M059J (cell line): ENCODE measurements around the gene GRK1. TPM values are rescaled to one million over a fixed set of nuclear protein-coding genes. Genes with fewer than 3 reads are reported as not detected.
"Not testable (repeated sequence)": the region's sequence is repeated elsewhere in the genome, so short reads cannot be mapped to it uniquely, and the experiment has no call there.

Experiments
- DNase-seq: peaks from one replicate; pipeline ENCODE4 v3.0.0-alpha.2; 2012; ENCODE audit warnings: low read depth
- total RNA-seq: library from RNA; depleted of rRNA; stranded (reverse); fragments of >200 nt; shearing (Covaris generic); gene quantifications from 2 replicates; pipeline ENCODE4 v1.2.3, GENCODE V29; 2014

Gene GRK1
- total RNA-seq, 1 experiment from 2014 or later: not detected

DNA sequence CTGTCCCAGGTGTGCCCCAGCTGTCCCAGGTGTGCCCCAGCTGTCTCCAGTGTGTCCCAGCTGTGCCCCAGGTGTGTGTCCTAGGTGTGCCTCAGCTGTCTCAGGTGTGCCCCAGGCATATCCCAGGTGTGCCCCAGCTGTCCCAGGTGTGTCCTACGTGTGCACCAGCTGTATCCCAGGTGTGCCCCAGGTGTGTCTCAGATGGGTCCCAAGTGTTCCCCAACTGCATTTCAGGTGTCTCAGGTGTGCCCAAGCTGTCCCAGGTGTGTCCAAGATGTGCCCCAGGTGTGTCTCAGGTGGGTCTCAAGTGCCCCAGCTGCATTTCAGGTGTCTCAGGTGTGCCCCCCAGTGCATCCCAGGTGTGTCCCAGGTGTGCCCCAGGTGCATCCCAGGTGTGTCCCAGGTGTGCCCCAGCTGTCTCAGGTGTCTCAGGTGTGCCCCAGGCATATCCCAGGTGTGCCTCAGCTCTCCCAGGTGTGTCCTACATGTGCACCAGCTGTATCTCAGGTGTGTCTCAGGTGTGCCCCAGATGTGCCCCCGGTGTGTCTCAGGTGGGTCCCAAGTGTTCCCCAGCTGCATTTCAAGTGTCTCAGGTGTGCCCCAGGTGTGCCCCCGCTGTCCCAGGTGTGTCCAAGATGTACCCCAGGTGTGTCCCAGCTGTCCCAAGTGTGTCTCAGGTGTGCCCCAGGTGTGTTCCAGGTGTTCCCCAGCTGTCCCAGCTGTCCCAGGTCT, 1.3 kb upstream of the GRK1 start:
- no peak for DNase-seq

DNA sequence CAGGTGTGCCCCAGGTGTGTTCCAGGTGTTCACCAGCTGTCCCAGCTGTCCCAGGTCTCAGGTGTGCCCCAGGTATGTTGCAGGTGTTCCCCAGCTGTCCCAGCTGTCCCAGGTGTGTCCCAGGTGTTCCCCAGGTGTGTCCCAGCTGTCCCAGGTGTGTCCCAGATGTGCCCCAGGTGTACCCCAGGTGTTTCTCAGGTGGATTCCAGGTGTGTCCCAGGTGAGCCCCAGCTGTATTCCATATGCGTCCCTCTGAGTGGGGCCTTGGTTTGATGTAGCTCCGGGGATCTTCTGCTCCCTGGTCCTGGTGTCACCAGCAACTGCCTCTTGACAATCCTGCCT, 719 bp upstream of the GRK1 start:
- no peak for DNase-seq

DNA sequence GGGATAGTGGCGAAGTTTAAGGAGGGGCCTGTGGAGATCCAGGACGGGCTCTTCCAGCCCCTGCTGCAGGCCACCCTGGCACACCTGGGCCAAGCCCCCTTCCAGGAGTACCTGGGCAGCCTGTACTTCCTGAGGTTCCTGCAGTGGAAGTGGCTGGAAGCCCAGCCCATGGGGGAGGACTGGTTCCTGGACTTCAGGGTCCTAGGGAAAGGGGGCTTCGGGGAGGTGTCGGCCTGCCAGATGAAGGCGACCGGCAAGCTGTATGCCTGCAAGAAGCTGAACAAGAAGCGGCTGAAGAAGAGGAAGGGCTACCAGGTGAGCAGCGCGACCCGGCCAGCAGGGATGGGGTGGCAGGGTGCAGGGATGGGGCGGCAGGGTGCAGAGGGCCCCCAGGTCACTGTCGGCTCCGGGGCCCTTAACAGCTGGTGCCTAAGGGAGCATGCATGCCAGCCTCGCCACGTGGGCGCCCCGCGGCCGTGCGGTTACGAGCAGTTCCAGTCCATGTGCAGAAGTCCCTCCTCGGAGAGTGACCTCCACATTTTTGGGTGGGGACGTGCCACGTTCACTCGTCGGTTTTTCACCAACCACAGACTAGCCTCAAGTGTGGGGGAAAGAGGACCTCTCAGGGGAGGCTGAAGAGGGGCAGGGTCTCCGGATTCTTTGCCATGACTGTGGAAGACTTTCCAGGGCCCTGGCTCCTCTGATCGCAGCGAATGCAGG, 912 bp downstream of the GRK1 start:
- DNase-seq: no peak

DNA sequence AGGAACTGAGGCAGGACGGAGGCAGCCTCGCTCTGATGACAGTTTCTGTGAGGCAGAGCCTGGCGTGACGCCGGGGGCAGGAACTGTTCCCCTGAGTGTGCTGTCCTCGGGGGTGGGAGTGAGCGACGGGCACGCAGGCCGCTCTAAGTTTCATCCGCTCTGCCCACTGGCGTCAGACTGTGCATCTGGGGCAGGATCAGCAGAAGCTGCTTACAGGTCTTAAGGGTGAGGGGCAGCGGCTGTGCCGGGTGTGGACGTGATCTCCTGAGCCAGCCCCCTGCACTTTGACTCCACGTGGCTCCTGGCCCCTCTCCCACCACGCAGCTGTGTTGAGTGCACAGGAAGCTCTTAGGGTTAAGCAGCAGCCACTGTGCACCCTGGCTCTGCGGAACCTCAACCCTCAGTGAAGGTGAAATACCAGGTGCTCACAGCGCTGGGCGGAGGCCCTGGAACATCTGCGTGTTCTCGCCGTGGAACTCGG, 1.5 kb downstream of the GRK1 start:
- no peak for DNase-seq

DNA sequence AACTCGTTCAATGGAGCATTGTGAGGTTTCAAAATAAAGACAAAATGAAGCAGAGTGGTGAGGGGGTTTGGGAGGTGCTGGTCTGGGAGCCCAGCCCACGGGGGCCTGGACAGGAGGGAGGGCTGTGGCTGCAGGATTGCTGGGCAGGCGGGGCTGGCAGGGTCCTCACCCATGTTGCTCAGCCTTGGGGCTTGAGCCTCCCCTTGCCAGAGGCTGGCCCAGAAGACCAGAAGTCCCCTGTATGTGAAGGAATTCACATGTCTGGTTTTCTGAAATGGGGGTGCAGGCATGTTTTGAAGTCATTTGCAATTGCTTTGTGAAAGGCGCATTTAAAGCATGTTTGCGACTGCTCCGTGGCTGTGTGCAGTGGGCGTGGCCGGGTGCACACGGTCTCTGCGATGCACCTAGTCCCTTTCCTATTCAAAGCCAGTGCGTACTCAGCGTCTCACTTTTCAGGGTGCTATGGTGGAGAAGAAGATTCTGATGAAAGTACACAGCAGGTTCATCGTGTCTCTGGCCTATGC, 2.3 kb downstream of the GRK1 start:
- no peak for DNase-seq

DNA sequence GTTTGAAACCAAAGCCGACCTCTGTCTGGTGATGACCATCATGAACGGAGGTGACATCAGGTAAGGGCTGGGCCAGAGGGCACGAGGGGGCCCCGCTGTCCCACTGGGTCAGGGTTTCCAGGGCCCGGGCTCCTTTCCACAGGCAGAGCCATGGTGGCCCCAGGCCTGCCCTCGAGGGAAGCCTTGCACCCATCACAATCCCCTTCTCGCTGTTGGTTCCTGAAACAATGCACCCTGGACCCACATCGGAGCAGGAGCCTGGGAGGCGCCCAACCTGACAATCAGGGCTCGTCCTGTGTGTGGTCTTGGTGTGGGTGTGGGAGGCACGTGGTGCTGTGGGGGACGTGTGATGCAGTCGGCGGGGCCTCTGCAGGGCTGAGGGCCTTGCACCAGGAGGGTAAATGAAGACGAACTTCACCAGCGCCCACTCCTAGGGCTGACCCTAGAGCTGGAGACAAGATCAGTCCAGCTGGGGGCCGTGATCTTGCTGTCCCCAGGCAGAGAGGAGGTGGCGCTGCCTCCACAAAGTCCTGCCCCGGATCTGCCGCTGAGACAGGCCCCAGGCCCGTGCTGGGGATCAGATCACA, 2.8 kb downstream of the GRK1 start:
- no peak for DNase-seq

DNA sequence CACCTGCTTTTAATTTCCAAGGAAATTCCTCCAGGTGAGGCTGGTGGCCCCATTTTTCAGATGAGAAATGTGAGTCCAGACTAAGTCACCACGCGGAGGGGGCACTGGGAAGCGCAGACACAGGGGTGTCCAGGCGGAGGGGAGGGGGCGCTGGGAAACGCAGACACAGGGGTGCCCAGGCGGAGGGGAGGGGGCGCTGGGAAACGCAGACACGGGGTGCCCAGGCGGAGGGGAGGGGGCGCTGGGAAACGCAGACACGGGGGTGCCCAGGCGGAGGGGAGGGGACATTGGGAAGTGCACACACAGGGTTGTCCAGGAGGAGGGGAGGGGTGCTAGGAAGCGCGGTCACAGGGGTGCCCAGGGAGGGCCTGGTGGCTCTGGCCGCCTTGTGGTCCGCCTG, 3.5 kb downstream of the GRK1 start:
- no peak for DNase-seq

DNA sequence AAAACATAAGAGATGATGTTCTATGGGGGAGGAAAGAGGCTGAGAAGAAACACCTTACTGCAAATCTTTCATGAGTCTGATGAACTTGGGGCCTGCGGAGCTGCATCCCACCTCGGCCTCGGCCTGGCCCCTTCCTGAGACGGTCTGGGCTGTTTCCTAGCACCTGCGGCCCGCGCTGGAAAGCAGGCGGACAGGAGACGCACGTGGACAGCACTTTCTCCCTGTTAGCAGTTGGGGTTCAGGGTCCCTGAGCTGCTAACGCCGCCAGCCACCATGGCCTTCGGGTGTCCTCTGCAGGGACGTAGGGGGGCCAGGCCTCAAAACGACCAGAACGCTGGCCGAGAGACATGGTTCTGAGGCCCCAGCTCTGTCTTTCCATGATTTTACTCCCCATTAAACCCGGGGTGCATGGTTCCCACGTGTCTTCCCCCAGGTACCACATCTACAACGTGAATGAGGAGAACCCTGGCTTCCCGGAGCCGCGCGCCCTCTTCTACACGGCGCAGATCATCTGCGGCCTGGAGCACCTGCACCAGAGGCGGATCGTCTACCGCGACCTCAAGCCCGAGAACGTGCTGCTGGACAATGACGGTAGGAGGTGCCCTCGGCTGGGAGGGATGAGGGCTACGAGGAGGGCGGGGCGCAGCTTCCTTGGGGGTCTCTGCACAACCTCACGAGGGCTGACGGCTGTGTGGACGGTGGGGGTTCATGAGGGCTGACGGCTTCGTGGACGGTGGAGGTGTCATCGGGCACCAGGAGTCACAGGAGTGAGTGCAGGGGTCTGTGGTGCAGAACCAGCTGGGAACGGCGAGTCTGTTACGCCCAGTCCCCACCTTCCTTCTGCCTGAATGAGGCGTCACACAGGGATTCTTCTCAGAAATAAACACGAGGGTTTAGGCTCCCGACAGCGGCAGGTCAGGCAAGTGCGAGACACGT, 4.3 kb downstream of the GRK1 start:
- no peak for DNase-seq

DNA sequence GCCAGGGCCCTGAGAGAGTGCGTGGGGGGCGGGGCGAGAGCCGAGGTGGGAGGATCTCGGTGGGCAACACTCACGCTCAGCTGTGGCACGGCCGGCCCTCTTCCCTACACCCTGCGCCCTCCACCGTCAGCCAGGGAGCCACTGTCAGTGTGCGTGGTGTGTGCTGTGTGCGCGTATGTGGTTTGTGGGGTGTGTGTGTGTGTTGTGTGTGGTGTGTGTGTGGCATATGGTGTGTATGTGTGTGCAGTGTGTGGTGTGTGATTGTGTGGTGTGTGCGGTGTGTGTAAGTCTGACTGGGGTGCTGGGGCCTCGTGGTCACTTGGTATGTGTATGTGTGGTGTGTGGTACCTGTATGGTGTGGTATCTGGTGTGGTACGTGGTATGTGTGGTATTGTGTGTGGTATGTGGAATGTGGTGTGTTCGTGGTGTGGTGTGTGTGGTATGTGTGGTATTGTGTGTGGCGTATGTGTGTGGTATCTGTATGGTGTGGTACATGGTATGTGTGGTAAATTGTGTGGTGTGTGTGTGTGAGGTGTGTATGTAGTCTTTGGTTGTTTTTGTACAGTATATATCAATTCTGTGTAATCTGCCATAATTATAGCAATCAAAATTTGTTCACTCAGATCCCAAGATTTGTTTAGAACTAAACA, 5.1 kb downstream of the GRK1 start:
- no peak for DNase-seq

DNA sequence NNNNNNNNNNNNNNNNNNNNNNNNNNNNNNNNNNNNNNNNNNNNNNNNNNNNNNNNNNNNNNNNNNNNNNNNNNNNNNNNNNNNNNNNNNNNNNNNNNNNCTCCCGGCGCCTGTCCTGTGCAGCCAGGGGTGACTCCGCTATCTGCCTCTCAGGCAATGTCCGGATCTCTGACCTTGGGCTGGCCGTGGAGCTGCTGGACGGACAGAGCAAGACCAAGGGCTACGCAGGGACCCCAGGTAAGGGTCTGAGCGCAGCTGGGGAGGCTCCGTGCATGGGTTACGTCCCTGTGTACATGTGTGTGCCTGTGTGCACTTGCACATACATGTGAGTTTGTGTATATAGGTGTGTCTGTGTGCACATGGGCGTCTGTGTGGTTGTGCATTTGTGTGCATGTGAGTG, 55.9 kb downstream of the GRK1 start:
- DNase-seq: no peak

DNA sequence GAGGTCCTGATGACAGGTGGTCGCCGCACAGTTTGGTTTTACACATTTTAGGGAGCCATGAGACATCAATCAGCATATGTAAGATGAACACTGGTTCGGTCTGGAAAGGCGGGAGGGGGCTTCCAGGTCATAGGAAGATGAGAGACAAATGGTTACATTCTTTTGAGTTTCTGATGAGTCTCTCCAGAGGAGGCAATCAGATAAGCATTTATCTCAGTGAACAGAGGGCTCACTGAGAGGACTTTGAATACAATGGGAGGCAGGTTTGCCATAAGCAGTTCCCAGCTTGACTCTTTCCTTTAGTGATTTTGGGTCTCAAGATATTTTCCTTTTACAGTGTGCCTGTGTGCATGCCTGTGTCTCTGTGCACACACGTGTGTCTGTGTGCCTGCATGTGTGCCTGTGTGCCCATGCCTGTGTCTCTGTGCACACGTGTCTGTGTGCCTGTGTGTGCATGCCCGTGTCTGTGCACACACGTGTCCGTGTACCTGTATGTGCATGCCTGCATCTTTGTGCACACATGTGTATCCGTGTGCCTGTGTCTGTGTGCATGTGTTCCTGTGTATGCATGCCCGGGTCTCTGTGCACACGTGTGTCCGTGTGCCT, 56.5 kb downstream of the GRK1 start:
- DNase-seq: no peak

DNA sequence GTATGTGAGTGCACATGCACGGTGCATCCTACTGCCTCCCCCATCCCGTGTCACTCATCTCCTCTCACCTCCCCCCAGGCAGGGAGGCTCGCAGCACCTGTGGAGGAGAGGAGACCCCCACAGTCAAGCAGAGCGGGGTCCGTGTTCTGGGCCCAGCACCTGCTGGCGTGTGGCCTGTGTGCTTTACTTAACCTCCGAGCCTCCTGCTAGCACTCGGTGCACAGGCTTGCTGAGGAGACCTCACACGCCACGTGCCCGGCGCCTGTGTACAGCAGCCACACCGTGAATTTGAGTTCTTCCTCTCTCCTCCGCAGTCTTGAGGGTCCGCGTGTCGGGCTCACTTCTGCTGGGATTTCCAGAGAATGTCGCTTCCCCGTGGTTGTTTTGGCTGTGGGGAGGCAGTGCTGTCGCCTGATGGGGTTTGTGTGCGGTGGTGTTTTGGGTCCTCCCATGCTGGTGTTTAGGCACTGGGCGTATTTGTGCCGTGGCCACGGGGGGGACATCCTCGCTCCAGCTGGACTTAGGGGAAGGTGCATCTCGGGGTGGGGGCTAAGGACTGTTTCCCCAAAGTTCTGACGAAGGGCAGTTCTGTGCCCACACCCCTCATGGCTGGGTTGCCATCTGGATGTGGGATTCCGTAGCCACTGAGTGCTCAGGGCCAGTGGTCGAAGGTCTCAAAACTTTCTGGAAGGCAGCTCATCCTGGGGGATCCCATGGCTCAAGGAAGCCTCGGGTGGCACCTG, 57.2 kb downstream of the GRK1 start:
- no peak for DNase-seq

DNA sequence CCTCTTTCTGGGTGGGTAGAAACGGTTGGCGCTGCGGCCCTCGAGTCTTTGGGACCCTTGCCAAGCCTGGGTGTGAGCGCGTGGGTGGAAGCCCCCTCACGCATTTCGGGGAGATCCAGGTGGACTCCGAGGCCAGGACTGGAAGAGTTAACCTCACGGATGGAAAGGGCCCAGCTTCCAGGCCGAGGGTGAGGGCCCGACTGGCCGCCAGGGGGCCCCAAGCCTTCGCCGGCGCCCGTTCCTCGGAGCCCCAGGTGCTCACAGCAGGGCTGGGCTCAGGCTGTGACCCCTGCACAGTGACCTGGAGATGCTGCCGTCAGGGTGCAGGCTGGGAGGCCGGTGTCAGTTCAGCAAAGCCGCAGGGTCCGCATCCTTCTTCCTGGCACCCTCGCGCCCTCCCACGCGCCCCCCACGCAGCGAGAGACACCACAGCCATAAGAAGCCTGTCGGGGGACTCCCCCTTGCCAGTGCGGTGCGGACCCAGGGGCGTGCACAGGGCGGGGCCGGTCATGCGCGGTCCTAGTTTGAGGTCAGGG, 57.8 kb downstream of the GRK1 start:
- peak; percentile 59 for DNase-seq

DNA sequence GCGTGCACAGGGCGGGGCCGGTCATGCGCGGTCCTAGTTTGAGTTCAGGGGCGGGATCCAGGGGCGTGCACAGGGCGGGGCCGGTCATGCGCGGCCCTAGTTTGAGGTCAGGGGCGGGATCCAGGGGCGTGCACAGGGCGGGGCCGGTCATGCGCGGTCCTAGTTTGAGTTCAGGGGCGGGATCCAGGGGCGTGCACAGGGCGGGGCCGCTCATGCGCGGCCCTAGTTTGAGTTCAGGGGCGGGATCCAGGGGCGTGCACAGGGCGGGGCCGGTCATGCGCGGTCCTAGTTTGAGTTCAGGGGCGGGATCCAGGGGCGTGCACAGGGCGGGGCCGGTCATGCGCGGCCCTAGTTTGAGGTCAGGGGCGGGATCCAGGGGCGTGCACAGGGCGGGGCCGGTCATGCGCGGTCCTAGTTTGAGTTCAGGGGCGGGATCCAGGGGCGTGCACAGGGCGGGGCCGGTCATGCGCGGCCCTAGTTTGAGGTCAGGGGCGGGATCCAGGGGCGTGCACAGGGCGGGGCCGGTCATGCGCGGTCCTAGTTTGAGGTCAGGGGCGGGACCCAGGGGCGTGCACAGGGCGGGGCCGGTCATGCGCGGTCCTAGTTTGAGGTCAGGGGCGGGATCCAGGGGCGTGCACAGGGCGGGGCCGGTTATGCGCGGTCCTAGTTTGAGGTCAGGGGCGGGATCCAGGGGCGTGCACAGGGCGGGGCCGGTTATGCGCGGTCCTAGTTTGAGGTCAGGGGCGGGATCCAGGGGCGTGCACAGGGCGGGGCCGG, 58.5 kb downstream of the GRK1 start:
- not testable (repeated sequence) for DNase-seq

DNA sequence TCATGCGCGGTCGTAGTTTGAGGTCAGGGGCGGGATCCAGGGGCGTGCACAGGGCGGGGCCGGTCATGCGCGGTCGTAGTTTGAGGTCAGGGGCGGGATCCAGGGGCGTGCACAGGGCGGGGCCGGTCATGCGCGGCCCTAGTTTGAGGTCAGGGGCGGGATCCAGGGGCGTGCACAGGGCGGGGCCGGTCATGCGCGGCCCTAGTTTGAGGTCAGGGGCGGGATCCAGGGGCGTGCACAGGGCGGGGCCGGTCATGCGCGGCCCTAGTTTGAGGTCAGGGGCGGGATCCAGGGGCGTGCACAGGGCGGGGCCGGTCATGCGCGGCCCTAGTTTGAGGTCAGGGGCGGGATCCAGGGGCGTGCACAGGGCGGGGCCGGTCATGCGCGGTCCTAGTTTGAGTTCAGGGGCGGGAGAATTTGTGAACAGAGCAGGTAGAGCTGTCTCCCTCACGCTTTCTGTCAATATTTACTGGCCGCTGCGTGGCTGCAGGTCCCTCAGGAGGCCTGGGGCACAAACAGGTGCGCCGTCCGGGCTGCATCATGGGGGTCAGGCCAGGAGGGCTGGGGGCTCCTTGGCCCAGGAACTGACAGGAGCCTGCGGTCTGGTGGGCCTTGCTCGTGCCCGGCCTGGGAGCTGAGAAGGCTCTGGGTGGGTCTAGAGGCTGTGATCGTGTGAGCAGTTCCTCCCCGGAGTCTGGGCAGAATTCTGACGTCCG, 59.2 kb downstream of the GRK1 start:
- not testable (repeated sequence) for DNase-seq

DNA sequence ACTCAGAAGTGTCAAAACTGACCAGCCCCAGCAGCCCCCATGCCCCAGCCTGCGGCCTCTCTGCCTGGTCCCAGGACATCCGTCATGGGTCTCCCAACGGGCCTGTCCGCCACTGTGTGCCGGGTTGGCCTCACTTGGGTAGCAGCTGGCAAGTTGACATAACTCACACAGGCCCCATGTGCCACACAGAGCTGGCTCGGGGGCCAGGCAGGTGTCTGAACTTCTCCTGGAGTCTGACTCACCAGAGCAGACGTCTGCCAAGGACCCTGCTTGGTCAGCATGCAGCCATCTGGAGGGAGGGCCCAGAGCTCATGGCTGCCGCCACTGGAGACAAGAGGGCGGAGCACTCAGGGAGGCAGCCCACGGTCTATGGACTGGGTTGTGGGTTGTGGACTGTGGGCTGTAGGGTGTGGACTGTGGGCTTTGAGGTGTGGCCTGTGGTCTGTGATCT, 60.0 kb downstream of the GRK1 start:
- peak; percentile 71 for DNase-seq

DNA sequence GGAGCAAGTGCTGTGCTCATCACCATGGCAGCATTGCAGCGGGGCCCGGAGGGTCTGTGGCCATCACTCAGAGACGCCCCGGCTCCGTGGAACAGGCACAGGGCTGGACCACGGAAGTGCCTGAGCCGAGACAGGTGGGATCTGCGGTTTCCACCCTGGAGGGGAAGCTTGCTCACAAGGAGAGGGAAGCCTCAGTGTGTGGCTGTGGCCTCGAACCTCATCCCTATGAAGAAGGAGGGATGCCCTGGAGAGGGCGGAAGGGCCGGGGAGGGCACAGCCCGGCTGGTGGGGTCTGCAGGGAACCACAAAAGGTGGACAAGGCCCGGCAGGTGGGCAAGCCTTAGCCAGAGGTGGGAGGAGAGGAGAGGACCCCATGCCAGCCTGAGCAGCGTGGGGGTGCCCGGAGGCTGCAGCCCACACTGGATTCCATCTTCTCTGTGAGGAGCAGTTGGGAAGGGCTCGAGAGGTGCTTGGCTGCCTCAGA, 61.6 kb downstream of the GRK1 start:
- no peak for DNase-seq
